NK-92 (cell line): ENCODE results near the gene SLC22A23.

Experiments
- DNase-seq: peaks from one replicate; lab custom pipeline; 2025; ENCODE audit not compliant: unreplicated experiment; lab: John Stamatoyannopoulos, UW

SLC22A23 gene

GRCh38 chr6:3321042-3321441, 135.8 kb downstream of the SLC22A23 start:
- DNase-seq = no peak

GRCh38 chr6:3320238-3320811, 136.5 kb downstream of the SLC22A23 start:
- DNase-seq = no peak

DNA sequence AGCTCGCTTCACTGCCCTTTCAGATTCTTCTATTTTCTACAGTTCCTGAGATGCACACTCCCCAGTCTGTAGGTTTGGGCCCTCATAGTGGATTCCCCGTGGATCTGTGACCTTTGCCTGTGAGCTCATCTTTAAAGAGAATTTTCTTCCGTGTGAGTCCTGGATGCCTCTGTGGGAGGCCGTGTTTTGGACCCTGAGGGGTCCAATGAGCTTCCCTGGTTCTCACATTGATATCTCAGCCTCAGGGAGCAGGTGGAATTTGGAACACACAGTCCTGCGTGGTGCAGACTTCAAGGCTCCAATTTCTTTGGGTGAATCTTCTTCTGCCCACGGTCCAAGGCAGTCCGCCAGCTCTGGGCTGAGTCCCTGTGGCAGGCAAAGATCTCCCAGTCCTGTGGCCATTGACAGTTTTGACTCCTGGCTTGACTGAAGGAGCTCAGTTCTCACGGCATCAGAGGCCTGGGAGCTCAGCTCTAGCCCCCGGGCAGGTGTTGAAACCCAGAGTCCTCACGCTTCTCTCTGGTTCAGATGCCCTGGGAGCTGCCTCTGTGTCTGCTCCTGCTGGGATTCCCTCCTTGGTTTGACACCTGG, 137.1 kb downstream of the SLC22A23 start:
- no peak for DNase-seq

- no peak for DNase-seq
These were observed 137.9 kb downstream of the SLC22A23 start for GRCh38 chr6:3318821-3319540.

GRCh38 chr6:3318226-3318625, 138.6 kb downstream of the SLC22A23 start:
- DNase-seq = no peak

DNA sequence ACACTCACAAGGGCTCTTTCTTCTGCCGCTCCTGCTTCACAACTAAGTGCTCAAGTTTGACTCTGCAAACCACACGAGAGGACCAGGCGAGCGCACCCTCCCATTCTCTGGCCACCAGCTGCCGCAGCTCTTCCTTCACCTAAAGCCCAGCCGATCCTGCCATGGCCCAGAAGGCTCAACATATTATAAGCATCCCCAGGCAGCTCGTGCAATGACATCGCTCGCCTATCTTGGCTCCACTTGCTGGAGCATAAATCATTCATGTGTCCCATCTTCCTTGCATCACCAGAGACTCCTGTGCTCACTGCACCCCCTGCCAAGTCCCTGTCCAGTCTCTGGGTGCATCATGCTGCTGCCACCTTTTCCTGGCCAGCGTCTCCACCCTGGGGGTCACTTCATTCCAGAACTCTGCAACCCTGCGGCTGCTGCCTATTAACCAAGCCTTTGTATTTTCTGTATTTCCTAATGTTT, 139.1 kb downstream of the SLC22A23 start:
- DNase-seq = no peak

- DNase-seq = no peak
These were observed 140.0 kb downstream of the SLC22A23 start for GRCh38 chr6:3316818-3317217.

DNA sequence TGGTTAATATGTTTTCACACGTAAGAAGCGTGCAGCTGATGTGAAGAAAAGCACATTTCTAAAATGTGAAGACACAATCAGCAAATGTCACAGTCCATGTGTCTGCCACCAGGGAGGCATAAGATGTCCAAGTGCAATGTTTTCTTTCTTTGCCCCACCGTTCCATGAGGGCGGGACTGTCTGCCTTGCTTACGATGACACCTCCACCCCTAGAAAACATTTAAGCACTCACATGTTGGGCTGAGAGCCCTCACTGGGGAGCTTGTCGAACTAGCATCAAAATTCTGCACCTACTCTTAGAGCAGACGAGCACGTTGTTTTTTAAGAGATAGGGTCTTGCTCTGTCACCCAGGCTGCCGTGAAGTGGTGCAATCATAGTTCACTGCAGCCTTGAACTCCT, 140.5 kb downstream of the SLC22A23 start:
- DNase-seq = no peak

DNA sequence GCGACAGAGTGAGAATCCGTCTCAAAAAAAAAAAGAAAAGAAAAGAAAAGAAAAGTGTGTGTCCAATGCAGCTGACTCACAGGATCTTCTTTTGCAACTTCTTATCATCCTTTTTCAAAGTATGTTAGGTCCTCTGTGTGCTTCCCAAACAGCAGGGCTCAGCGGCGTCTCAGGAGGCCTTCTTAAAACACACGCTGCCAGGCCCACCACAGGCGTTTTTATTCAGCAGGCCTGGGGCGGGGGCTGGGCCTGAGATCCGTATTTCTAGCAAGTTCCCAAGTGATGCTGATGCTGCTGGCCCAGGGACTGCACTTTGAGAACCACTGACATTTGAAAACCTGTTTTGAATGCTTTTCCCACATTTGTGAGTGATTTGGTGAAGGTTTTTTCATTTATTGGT, 141.0 kb downstream of the SLC22A23 start:
- DNase-seq = no peak

- no peak for DNase-seq
These were observed 142.0 kb downstream of the SLC22A23 start for GRCh38 chr6:3314621-3315467.

- DNase-seq = no peak
These were observed 142.7 kb downstream of the SLC22A23 start for GRCh38 chr6:3314176-3314575.

GRCh38 chr6:3312604-3313231, 144.1 kb downstream of the SLC22A23 start:
- DNase-seq = no peak

GRCh38 chr6:3311826-3312225, 145.0 kb downstream of the SLC22A23 start:
- DNase-seq = no peak

GRCh38 chr6:3310703-3311102, 146.1 kb downstream of the SLC22A23 start:
- DNase-seq = no peak

DNA sequence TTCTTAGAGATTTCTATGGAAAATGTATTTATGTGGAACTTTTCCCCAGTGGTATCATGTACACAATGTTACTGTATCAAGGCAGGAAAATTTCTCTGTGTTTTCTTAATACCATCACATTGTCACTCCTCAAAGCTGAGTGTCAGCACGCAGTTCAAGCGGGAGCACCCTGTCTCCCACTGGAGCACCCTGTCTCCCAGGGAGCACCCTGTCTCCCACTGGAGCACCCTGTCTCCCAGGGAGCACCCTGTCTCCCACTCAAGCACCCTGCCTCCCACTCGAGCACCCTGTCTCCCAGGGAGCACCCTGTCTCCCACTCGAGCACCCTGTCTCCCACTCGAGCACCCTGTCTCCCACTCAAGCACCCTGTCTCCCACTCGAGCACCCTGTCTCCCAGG, 146.8 kb downstream of the SLC22A23 start:
- DNase-seq = no peak

GRCh38 chr6:3309391-3310050, 147.3 kb downstream of the SLC22A23 start:
- DNase-seq = no peak

DNA sequence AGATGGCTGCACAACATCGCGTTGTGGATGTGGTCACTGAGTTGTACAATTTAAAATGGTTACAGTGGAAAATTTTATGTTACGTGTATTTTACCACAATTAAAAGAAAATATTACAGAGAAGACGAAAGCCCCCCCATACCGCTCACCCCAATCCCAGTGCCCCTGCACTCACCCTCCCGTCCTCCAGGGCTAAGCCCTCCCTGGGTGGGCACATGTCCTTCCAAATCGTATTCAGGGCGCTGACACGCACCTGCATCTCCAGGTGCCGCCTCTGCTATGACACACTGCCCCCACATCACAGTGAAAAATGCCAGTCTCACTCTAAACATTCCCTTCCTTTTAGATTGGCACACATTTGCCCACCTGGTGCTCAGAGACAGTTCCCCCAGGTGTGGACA, 148.7 kb downstream of the SLC22A23 start:
- DNase-seq = no peak

DNA sequence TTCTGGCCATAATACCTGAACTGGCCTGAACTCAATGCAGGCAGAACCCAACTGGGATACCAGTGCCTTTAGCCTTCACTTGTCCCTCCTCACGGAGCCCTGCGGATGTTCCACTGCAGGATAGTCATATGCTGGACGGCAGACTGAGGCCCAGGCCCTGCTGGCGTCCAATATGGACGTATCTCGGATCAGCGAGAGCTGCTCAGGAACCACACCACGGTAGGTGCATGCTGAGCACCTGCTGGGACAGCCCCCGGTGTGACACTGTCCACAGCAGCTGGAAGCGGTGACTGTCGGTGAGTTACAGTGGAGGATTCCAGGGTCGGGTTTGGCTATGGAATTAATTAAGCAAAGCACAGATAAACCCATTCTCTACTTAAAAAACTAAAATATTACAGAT, 149.4 kb downstream of the SLC22A23 start:
- DNase-seq = no peak

GRCh38 chr6:3306848-3307247, 150.0 kb downstream of the SLC22A23 start:
- DNase-seq = no peak

DNA sequence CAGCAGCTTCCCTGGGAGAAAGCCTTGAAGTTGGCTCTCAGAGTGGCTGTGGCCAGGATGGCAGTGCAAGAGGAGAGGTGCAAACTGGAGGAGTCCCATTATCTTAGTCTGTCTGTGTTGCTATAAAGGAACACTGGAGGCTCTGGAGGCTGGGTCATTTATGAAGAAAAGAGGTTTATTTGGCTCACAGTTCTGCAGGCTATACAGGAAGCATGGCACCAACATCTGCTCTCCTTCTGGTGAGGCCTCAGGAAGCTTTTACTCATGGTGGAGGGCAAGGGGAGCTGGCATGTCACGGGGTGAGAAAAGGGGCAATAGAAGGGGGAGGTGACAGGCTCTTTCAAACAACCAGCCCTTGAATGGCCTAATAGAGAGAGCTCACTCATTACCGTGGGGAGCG, 151.0 kb downstream of the SLC22A23 start:
- DNase-seq = no peak

DNA sequence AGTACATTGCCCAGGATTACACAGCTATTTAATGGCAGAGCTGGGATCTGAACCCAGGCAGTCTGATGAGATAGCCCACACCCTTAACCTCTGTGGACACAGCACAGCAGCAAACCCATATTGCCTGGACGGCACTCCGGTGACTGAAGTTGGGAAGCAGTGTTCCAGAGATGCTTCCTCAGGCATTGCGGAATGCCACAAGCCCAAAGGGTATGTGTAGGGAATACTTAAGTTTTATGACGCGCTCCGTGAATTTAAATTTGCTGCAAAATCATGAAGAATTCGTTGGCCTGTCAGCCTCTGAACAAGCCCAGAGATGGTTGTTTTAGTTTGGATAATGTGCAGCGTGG, 151.7 kb downstream of the SLC22A23 start:
- no peak for DNase-seq
